ENCODE measurements around the gene PTPRF.

DNA sequence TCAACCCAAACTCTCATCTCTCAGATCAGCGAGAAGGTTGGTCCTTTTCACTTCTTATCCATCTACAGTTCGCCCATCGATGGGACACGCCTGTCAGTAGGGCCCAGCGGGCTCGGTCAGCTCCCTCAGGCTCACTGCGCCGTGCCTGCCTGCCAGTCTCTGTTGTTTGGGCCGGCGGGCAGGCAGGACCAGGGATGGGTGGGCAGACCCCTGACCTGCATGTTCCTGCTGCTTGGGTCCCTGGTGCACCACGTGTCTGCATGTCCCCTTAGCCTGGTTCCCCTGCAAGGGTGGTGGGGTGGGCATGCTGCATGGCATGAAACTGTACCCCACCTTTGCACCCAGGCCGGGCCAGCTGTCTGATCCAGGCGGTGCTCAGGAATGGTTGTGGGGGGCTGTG lies 52.4 kb downstream of the PTPRF start:
- TF ChIP-seq, protein P1, sequence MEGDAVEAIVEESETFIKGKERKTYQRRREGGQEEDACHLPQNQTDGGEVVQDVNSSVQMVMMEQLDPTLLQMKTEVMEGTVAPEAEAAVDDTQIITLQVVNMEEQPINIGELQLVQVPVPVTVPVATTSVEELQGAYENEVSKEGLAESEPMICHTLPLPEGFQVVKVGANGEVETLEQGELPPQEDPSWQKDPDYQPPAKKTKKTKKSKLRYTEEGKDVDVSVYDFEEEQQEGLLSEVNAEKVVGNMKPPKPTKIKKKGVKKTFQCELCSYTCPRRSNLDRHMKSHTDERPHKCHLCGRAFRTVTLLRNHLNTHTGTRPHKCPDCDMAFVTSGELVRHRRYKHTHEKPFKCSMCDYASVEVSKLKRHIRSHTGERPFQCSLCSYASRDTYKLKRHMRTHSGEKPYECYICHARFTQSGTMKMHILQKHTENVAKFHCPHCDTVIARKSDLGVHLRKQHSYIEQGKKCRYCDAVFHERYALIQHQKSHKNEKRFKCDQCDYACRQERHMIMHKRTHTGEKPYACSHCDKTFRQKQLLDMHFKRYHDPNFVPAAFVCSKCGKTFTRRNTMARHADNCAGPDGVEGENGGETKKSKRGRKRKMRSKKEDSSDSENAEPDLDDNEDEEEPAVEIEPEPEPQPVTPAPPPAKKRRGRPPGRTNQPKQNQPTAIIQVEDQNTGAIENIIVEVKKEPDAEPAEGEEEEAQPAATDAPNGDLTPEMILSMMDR (IDR thresholded peaks at IDR 0.05), result no peak
- TF ChIP-seq POLR2A (IDR thresholded peaks at IDR 0.05), result no peak

Data from lower leg skin (tissue), 3 donors.